Umbilical cord (tissue), 2 donors: ENCODE measurements around the gene TIRAP. TPM values are rescaled to one million over a fixed set of nuclear protein-coding genes. Genes with fewer than 3 reads are reported as not detected.
A peak's percentile ranks its signal among the peaks of the same experiment; 100 is the strongest.
"Not testable (repeated sequence)": the region's sequence is repeated elsewhere in the genome, so short reads cannot be mapped to it uniquely, and the experiment has no call there.

Source experiments
- DNase-seq: peaks from one replicate; pipeline ENCODE4 v3.0.0-alpha.2; 2015; ENCODE audit warnings: low spot score
- total RNA-seq: library from RNA; depleted of rRNA; stranded (reverse); fragments of >200 nt; gene quantifications from one replicate; pipeline ENCODE4 v1.2.3, GENCODE V29; 2014; ENCODE audit warnings: low replicate concordance; ENCODE audit not compliant: insufficient read depth

The TIRAP gene
- total RNA-seq, 1 donor from 2014 or later, result 6.3 TPM

- peak; percentile 47 for DNase-seq
Observed at GRCh38 chr11:126284829-126285228, 1.9 kb downstream of the TIRAP start.

- no peak for DNase-seq
Observed at GRCh38 chr11:126288237-126288636, 5.3 kb downstream of the TIRAP start.

- DNase-seq, result peak; percentile 86
Observed at GRCh38 chr11:126290887-126291286, 8.0 kb downstream of the TIRAP start.

GRCh38 chr11:126293726-126294125, 10.8 kb downstream of the TIRAP start:
- DNase-seq, result no peak

GRCh38 chr11:126297004-126297403, 14.1 kb downstream of the TIRAP start:
- DNase-seq, result no peak

GRCh38 chr11:126303623-126304456, 20.9 kb downstream of the TIRAP start, which contains the start of gene DCPS:
DCPS (plus strand) TSS chr11:126304060; CDS start chr11:126304081, 21 bp downstream.
- peak; percentile 96 for DNase-seq

GRCh38 chr11:126304457-126305075, 21.7 kb downstream of the TIRAP start:
- no peak for DNase-seq

GRCh38 chr11:126305699-126306098, 22.8 kb downstream of the TIRAP start:
- DNase-seq, result no peak

GRCh38 chr11:126307706-126308105, 24.8 kb downstream of the TIRAP start:
- DNase-seq, result peak; percentile 32

- DNase-seq, result no peak
Observed at GRCh38 chr11:126308271-126308671, 25.4 kb downstream of the TIRAP start.

- DNase-seq, result not testable (repeated sequence)
Observed at GRCh38 chr11:126308771-126309170, 25.9 kb downstream of the TIRAP start.

- DNase-seq, result peak; percentile 86
Observed at GRCh38 chr11:126310200-126310991, 27.5 kb downstream of the TIRAP start.

- DNase-seq, result no peak
Observed at GRCh38 chr11:126310992-126311310, 28.1 kb downstream of the TIRAP start.

- DNase-seq, result no peak
Observed at GRCh38 chr11:126311401-126312291, 28.8 kb downstream of the TIRAP start.

- DNase-seq, result no peak
Observed at GRCh38 chr11:126312961-126313360, 30.1 kb downstream of the TIRAP start.

- DNase-seq, result no peak
Observed at GRCh38 chr11:126313826-126314225, 30.9 kb downstream of the TIRAP start.

GRCh38 chr11:126317432-126317755, 34.5 kb downstream of the TIRAP start:
- DNase-seq, result no peak

GRCh38 chr11:126317756-126318573, 35.1 kb downstream of the TIRAP start:
- peak; percentile 96 for DNase-seq

- DNase-seq, result peak; percentile 99
Observed at GRCh38 chr11:126318574-126319373, 35.9 kb downstream of the TIRAP start.

GRCh38 chr11:126319374-126319740, 36.5 kb downstream of the TIRAP start:
- no peak for DNase-seq
